HG02678 (cell line): ENCODE measurements around the gene ZSCAN21.

Experiments used
- ATAC-seq: cut with Tn5 transposase; IDR thresholded peaks from one replicate; pipeline ENCODE4 v1.9.1; 2021; ENCODE audit warnings: mild to moderate bottlenecking, moderate library complexity; ENCODE audit not compliant: unreplicated experiment

Gene ZSCAN21

DNA sequence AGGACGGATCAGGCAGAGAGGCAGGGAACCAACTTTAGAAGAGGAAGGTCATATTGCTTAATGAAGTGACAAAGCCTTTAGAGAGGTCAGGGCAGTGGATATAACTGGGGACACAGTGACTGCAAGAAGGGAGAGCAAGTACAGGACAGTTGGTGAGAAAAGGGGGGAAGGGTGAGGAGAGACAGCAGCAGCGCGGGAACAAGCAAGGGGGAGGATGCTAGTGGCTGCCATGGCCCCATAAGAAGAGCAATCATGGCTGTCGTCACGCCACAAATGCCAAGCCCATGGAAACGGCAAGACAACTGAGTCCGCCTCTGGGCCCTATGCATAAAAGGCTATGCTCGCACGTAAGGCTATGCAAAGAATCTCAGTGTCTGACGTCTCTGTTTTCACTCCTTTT, 22.9 kb downstream of the ZSCAN21 start:
- no peak for ATAC-seq

DNA sequence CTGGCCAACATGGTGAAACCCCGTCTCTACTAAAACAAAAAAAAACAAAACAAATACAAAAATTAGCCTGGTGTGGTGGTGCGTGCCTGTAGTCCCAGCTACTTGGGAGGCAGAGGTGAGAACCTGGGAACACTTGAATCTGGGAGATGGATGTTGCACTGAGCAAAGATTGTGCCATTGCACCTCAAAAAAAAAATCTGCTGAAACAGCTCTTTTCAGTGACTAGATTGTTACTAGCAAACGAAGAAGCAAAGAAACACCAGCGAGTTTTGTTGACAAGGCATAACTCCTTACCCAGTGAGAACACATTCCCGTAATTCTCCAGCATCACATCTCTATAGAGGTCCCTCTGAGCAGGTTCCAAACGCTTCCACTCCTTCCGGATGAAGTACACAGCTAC, 25.3 kb downstream of the ZSCAN21 start:
- no peak for ATAC-seq

DNA sequence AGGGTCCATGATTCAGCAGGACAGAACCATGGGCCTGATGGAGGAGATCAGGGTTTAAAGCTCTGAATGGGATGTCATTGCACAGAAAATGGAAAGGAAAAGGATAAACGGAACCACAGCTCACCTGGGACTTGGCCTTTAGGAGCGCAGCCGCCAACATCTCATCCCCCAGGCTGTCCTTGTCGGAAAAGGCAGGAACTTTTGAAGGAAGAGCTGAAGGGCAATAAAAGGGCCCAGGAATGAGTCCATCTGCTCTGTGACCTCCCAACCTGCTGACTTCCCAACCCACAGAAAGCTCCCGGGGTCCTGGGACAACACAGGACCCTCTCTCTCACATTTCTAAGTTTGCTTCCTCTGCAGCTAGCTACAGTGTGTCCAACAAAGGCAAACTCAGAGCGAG, 25.8 kb downstream of the ZSCAN21 start:
- no peak for ATAC-seq

DNA sequence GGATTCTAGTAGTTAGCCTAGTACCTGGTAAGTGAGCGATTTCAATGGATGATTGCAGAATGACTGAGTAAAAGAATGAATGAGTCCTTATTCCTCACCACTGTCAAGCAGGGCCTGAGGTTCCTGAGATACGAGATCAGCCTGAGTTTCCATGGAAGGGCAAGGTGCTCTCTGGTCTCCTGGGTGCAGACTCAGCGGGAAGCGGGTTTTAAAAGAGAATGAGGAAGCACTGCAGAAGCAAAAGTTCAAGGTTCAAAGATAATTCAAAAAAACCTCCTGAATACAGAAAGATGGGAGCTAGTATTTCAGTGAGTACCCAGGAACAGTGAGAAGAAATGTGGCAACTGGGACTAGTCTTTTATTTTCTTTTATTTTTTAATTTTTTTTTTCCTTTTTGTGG, 27.6 kb downstream of the ZSCAN21 start:
- ATAC-seq = no peak

DNA sequence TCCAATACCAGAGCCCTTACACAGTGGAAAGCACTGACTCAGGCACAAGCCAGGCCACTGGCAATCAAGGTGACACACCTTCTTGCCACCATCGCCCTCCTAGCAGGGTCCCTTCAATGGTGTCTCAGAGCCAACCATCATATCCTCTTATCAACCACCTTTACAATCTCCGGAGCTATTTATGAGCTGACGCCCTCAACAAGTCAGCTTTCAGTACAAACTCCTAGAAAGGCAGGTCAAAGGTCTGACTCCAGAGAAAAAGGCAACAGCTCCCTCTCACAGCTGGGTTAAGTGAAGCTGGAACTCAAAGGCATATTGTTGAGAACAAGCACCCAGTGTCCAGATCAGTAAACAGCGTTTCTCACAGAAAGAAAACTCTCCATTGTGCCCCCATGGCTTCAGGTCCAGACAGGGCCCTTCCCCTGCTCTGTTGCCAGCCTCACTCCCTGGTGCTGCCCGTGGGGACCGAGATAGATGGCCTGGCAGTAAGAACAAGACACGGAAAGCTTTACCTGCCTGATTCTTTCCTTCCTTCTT, 29.5 kb downstream of the ZSCAN21 start:
- no peak for ATAC-seq

DNA sequence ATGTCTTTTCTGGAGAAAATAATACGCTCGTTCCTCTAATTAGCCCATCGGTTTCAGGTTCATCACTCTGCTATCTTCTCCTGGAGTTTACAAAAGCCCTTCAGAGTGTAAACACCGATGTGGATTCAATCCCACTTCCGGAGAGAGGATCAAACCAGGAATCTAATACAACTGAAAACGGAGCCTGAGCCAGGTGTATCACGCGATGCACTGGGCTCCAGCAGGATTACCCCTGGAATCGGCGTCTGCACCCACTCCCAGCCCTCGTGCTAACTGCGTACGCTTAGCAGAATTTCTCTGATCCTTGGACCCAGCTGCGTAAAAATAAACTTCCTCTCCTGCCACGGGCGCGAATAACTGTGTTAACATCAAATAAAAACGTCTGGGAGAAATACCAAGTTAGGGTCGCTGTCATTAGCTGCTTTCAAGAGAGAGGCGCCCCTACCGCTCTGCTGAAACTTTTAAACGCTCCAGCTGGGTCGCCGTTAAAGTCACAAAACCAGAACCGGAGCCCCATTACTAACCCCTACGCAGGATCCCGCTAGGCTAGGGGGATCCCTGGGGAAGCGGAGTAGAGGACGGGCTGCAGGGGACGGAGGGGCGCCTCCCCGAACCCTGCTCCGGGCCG, 31.4 kb downstream of the ZSCAN21 start:
- ATAC-seq = no peak

DNA sequence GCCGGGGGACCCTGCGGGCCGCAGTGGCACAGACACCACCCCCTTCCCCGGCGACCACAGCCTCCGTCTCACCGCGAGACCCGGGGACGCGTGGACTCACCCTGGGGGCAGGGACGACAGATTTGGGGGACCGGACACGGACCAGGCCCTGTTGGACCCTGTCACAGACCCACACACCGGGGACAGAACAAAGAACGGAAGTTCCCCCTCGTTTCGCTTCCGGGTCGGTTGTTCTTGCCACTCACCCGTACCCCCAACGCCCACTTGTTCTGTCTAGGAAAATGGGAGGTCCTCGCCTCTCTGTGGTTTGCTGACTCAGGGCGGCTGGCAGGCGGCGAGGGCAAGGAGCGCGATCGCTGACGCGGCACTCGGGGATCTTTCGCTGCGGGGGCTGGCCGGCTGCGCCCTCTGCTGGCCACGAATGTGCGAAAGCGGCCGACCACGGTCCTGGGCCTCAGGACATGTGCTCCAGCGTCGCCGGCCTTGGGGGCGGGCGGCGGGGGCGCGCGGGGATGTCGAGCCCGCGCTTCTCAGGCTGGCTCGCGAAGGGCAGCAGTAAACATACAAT, 32.0 kb downstream of the ZSCAN21 start, which contains the start of gene ZNF3:
TSS of gene ZNF3 (minus strand) at position 189 of the 568 bp plus-strand sequence. CDS start 4,366 bp downstream, outside the sequence.
- peak; percentile 85 for ATAC-seq

DNA sequence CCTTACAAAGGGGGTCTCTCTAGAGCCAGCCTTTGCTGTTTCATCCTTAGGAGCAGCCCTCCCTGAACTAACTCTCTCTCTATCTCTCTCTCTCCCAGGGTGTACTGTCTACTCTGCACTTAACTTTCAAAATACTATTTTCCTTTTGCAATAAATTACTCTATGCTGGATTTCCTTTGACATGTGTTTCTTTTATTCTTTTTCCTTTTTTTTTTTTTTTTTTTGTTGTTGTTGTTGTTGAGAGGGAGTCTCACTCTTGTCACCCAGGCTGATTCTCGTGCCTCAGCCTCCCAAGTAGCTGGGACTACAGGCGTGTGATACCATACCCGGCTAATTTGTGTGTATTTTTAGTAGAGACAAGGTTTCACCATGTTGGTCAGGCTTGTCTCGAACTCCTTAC, 33.4 kb downstream of the ZSCAN21 start:
- ATAC-seq = no peak

DNA sequence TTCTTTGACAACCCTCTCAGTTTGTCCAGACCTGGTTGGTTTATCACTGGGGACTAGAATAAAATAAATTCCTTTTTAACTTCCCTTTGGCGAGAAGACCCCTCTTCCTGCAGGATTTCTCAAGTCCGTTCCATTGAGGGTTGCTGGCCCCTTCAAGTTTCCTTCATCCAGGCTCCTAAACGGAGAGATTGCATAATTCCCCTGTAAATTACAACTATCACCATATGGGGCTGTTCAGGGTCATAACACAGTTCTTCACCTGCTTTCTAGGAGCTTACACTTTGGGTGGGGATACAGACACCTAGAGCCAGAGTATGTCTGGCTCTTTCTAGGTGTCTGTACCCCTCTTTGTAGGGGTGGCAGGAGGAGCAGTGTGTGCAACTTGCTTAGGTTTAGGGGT, 35.9 kb downstream of the ZSCAN21 start:
- ATAC-seq = no peak

DNA sequence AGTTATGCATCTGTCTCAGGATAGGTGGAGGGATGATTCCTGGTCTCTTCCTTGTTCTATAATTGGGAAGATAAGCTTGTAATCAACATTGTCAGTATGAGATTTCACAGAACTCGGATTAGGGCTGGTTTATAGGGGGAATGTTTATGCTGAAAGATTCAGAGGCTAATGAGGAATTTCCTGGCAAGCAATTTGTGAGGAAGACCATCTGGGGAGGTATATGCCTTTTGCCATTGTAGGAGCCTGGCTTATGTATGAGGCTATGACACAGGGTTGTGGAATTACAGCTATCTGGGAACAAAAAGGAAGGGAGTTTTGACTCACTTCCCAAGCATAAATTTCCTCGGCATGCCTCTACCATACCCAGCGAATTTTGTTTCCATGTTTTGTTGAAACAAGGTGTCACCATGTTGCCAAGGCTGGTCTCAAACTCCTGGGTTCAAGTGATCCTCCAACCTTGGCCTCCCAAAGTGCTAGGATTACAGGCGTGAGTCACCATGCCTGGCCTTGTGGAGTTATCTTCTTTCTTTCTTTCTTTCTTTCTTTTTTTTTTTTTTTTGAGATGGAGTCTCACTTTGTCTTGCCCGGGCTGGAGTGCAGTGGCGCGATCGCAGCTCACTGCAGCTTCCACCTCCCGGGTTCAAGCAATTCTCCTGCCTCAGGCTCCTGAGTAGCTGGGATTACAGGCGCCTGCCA, 37.6 kb downstream of the ZSCAN21 start:
- ATAC-seq = no peak

DNA sequence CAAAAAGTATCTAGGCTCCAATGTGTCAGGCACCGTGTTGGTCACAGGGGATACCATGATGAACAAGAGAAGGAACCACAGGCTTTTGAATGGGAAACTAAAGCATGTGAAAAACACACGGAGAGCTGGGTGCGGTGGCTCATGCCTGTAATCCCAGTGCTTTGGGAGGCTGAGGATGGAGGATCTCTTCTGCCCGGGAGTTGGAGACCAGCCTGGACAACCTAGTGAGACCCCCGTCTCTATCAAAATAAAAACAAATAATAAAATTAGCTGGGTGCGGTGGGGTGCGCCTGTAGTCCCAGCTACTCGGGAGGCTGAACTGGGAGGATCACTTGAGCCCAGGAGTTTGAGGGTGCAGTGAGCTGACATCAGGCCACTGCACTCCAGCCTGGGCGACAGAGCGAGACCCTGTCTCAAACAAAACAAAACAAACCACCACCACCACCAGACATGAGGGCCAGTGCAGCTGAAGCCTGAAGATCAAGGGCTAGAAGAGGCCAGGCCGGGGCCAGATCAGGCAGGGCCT, 38.6 kb downstream of the ZSCAN21 start:
- peak; percentile 14 for ATAC-seq

DNA sequence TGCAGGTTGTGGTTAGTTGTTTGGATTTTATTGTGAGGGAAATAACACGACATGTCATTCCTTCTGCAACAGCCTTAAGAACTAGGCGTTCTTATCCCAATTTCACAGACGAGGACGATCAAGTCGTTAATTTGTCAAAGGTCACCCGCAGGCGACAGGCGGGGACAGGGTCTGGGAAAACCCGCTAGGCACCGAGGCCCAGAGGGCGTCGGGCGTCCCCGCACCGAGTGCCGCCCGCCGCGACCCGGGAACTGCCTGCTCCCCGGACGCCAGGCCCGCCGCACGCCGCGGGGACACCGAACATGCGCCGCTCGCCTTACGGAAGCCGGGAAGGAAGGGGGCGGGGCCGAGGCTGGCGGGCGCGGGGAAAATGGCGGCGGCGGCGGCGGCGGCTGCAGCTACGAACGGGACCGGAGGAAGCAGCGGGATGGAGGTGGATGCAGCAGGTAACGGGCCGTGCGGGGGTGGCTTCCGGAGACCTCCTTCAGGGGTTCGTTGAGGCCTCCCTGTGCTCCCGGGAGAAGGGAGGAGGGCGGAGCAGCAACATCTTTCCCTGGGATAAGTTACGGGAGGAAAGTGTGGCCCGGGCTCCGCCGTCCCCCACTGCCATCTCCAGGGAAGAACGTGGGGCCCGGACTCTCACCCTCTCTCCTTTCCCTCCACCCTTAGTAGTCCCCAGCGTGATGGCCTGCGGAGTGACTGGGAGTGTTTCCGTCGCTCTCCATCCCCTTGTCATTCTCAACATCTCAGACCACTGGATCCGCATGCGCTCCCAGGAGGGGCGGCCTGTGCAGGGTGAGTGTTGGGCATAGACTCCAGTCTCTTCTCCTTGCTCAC, 39.3 kb downstream of the ZSCAN21 start, which contains the start of gene COPS6:
TSS of gene COPS6 (plus strand) at position 349 of the 837 bp plus-strand sequence. CDS start at position 371, 22 bp downstream.
- peak; percentile 64 for ATAC-seq

DNA sequence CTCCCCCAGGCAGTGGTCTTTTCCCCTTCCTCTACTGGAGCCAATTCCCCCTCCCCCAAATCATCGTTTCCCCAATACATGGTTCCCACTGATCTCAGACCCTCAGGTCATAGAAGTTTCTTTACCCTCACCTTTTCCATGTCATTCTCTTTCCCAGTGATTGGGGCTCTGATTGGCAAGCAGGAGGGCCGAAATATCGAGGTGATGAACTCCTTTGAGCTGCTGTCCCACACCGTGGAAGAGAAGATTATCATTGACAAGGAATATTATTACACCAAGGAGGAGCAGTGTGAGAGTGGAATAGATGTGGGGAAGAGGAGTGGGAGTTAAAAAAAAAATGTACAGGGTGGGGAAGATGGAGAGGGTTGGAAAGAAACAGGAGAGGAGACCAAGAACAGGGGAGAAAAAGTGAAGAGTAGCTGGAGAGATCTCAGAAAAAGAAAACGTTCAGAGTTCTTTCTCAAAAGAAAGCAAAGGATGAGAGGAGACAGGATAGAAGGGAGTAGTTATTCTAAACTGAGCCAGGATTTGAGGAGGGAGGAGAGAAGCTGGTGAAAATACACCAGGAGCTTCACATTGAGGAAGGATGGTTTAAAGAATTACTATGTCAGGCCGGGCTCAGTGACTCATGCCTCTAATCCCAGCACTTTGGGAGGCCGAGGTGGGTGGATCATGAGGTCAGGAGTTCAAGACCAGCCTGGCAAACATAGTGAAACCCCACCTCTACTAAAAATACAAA, 40.1 kb downstream of the ZSCAN21 start:
- no peak for ATAC-seq

DNA sequence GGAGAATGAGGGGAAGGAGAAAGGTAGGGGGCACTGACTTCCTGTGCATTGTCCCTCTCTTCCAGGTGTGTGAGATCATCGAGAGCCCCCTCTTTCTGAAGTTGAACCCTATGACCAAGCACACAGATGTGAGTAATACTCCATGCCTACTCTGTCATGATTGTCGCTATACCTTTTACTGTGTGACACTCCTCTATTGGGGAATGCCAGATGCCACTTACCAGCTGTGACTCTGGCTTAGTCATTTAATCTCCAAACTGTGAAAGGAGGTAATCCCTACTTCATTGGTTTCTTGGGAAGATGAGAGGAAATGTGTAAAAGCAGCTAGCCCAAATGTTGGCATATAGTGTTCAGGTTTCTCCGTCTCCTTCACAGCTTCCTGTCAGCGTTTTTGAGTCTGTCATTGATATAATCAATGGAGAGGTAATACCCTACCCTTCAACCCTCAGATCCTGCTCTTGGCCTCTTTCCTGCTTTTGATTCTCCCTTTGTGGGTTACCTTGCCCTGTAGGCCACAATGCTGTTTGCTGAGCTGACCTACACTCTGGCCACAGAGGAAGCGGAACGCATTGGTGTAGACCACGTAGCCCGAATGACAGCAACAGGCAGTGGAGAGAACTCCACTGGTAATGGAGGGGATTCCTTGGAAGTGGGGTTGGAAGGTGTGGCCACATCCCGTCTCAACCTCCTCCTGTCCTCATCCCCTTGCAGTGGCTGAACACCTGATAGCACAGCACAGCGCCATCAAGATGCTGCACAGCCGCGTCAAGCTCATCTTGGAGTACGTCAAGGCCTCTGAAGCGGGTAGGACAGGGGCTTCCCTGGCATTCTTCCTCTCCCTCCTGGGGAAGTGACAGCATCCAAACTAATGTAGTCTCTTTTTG, 41.2 kb downstream of the ZSCAN21 start:
- ATAC-seq = no peak

DNA sequence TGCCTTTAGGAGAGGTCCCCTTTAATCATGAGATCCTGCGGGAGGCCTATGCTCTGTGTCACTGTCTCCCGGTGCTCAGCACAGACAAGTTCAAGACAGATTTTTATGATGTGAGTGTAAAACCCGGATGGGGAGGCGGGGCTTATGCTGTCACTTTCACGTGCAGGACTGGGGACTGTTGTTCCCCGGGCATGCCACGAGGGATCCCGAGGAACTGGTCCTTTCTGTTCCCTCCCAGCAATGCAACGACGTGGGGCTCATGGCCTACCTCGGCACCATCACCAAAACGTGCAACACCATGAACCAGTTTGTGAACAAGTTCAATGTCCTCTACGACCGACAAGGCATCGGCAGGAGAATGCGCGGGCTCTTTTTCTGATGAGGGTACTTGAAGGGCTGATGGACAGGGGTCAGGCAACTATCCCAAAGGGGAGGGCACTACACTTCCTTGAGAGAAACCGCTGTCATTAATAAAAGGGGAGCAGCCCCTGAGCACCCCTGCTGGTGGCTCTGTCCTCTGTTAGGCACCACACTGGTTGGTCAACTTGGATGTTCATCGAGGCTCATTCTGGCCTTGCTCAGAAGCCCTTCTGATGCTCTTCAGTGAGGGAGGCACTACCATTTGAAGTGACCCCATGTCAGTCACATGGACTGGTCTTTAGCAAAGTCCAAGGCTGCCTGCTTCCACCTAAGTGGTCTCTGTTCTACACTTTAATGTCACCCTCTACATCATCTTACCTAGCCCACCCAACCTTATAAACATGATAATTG, 42.0 kb downstream of the ZSCAN21 start:
- ATAC-seq = no peak

DNA sequence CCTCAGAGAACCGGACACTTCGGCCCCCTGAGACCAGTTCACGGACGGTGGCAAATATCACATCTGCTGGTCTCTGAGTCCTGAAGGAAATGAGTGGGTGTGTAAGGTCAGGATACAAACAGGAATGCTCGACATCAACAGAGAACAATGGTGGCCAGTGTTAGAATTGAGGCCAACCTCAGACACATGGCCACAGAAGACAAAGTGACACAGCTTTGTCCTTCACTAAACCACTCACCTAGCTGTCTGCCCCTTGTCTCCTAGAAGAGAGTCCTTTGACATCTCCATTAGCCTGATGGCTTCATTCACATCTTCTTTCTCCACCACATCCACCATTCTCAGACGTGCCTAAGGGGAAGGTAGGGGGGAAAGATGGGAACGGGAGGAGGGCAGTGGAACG, 43.5 kb downstream of the ZSCAN21 start:
- no peak for ATAC-seq

DNA sequence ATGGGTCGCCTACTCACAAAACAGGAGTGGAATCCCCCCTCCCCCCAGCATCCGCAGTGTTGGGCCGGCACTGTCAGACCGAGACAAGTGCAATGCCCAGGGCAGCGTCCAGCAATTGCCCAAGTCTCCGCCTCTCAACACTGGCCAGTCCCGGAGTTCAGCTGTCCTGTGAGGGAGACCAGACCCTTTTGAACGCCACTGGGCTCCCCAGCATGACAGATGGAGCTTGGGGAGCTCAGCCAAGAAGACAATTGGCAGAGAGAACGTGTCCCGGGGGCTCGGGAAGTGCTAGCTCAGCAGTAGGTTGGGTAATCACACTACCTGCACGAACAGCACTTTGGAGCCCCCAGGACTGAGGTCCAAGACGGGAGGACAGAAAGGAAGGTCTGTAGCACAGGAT, 43.9 kb downstream of the ZSCAN21 start:
- no peak for ATAC-seq

DNA sequence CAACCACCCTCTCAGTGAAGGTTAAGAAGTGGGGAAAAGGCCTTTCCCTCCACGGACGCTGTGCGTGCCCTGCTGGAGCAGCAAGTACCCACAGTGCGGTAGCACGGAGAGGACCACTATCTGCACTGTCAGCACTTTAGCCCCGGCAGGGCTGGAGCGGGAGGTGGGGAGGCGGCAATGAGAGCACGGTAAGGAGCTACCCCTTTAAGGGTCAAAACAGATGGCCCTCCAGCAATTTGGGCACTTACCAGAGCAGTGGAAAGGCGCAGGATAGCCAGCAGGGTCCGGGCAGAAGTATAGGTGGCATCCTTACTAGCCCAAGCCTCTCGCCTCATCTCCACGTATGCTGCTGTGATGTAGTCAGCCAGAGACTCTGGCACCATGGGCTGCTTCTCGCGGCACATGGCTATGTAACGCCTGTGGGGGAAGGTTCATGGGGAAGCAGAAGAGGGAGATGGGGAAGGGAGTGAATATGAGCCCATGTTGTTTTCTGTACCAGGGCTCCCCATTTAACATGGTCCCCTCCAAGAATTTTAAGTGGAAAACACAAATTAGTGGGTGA, 44.4 kb downstream of the ZSCAN21 start:
- ATAC-seq = no peak
